D341Med (cell line): Measurements from ENCODE around the gene RNF175.

Experiments
- DNase-seq: peaks from one replicate; pipeline ENCODE4 v3.0.0; 2012; ENCODE audit warnings: low spot score

Gene RNF175

GRCh38 chr4:153785910-153786721 lies 26.3 kb upstream of the RNF175 start:
- DNase-seq, result no peak

GRCh38 chr4:153784166-153784699 lies 24.4 kb upstream of the RNF175 start:
- no peak for DNase-seq

- DNase-seq, result no peak
Observed at GRCh38 chr4:153782581-153782980, 22.8 kb upstream of the RNF175 start.

- no peak for DNase-seq
Observed at GRCh38 chr4:153781717-153782416, 22.0 kb upstream of the RNF175 start.

GRCh38 chr4:153781280-153781679 lies 21.5 kb upstream of the RNF175 start:
- no peak for DNase-seq

- no peak for DNase-seq
Observed at GRCh38 chr4:153780876-153781275, 21.1 kb upstream of the RNF175 start.

- DNase-seq, result no peak
Observed at GRCh38 chr4:153780221-153780620, 20.4 kb upstream of the RNF175 start.

GRCh38 chr4:153778383-153778782 lies 18.6 kb upstream of the RNF175 start:
- no peak for DNase-seq

GRCh38 chr4:153777421-153777820 lies 17.6 kb upstream of the RNF175 start:
- DNase-seq, result no peak

- no peak for DNase-seq
Observed at GRCh38 chr4:153776601-153777000, 16.8 kb upstream of the RNF175 start.

GRCh38 chr4:153773236-153773690 lies 13.4 kb upstream of the RNF175 start:
- DNase-seq, result no peak

- no peak for DNase-seq
Observed at GRCh38 chr4:153771046-153771445, 11.2 kb upstream of the RNF175 start.

- no peak for DNase-seq
Observed at GRCh38 chr4:153766758-153767157, 6.9 kb upstream of the RNF175 start.

- DNase-seq, result no peak
Observed at GRCh38 chr4:153765894-153766293, 6.1 kb upstream of the RNF175 start.

- DNase-seq, result no peak
Observed at GRCh38 chr4:153764601-153765368, 5.0 kb upstream of the RNF175 start.

- DNase-seq, result no peak
Observed at GRCh38 chr4:153763404-153763803, 3.6 kb upstream of the RNF175 start.

GRCh38 chr4:153758688-153759406 lies 977 bp downstream of the RNF175 start:
- DNase-seq, result no peak

- DNase-seq, result no peak
Observed at GRCh38 chr4:153758136-153758535, 1.7 kb downstream of the RNF175 start.

- DNase-seq, result no peak
Observed at GRCh38 chr4:153757407-153757806, 2.4 kb downstream of the RNF175 start.

- no peak for DNase-seq
Observed at GRCh38 chr4:153755186-153755585, 4.6 kb downstream of the RNF175 start.

GRCh38 chr4:153750197-153750817 lies 9.5 kb downstream of the RNF175 start:
- DNase-seq, result peak; percentile 74
